ENCODE measurements around the gene CPVL.

Gene CPVL

DNA sequence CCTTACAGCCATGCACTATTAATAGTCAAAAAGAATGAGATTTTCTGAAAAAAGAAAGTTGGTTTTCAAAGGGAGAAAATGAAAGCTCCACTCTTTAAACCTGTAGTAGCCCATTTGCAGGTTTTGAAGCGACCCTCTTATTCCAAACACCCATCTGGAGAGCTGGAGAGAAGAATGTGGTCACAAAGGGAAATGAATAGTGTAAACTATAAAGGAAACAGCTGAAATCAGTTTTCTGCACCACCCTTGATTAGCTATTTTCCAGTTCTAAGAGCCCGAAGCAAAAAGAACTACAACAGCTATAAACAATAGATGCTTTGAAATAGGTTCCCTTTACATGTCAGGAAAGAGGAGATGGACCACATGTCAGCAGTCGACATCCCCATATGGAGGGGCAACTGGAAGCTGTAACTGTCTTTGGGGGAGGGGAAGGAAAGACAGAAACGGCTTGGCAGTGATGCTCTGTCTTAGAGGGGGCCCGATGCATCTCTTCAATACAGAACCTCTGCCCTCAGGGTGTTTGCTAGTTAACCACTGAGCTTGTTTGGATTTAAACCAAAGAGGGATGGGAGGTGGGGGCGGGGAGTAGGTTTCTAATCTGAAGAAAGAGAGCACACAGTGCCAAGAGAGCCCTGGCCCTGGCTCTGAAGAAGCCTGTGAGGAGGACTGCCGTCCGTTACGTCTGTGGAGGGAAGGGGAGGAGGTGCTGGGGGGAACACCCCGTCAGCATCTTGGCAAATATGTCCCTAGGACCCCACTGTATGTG lies 55.3 kb downstream of the CPVL start:
- no peak overlapping the region for H3K4me3 ChIP-seq (ENCODE audit: low read depth, low read length)
- no peak overlapping the region for H2BK120ac ChIP-seq (ENCODE audit: insufficient read depth, low read length, poor library complexity)
- no peak overlapping the region for H3K18ac ChIP-seq (ENCODE audit: low read length)
- no peak for DNase-seq
- peaks cover 2 to 7% of the 10 kb centered on the region in 2 experiments for H3K4me1 ChIP-seq (ENCODE audit: control insufficient read depth in 1 of 2, insufficient read depth in 2 of 2, low read length in 2 of 2)
- no peak overlapping the region for H3K23ac ChIP-seq (ENCODE audit: low read length)
- no peak overlapping the region for H4K91ac ChIP-seq (ENCODE audit: low read depth, low read length)
- no peak overlapping the region for H2AK5ac ChIP-seq (ENCODE audit: low read length)
- H3K14ac ChIP-seq (ENCODE audit: low read length), result no peak overlapping the region
- H2AFZ ChIP-seq (ENCODE audit: insufficient read depth, low read length, poor library complexity), result no peak overlapping the region
- no peaks in the 10 kb centered on the region for H3K9me3 ChIP-seq (ENCODE audit: insufficient read depth, low read depth, low read length)
- peaks cover 4% of the 10 kb centered on the region for H3K79me1 ChIP-seq (ENCODE audit: low read length)
- no CpG with 5 or more reads among the region's 10 CpGs for WGBS (ENCODE audit: extremely low coverage, insufficient coverage, insufficient read length)
- no peak overlapping the region for H3K27ac ChIP-seq (ENCODE audit: low read depth, low read length)
- no peak overlapping the region for H3K4ac ChIP-seq (ENCODE audit: low read depth, low read length)
- H3K36me3 ChIP-seq (ENCODE audit: control insufficient read depth in 1 of 2, insufficient read depth in 2 of 2, low read length in 2 of 2), result peaks cover 0 to 3% of the 10 kb centered on the region in 2 experiments
- no peaks in the 10 kb centered on the region for H3K79me2 ChIP-seq (ENCODE audit: control insufficient read depth, insufficient read depth, low read length, poor library complexity)
- H2BK12ac ChIP-seq (ENCODE audit: low read length), result no peak overlapping the region
- no peaks in the 10 kb centered on the region for H3K27me3 ChIP-seq (ENCODE audit: insufficient read depth, low read length)
- H2BK5ac ChIP-seq (ENCODE audit: low read depth, low read length, poor library complexity), result no peak overlapping the region
- no peak overlapping the region for H4K8ac ChIP-seq (ENCODE audit: low read depth, low read length)
- H3K9ac ChIP-seq (ENCODE audit: low read length), result no peak overlapping the region
- no peak overlapping the region for H3K4me2 ChIP-seq (ENCODE audit: low read length)
- no peak overlapping the region for H4K12ac ChIP-seq (ENCODE audit: low read depth, low read length)

- H3K27me3 ChIP-seq (ENCODE audit: insufficient read depth, low read length), result no peaks in the 10 kb centered on the region
- no peak for DNase-seq
- no CpG with 5 or more reads among the region's 3 CpGs for WGBS (ENCODE audit: extremely low coverage, insufficient coverage, insufficient read length)
- H2BK120ac ChIP-seq (ENCODE audit: insufficient read depth, low read length, poor library complexity), result no peak overlapping the region
- no peak overlapping the region for H3K4me2 ChIP-seq (ENCODE audit: low read length)
- H3K9me3 ChIP-seq (ENCODE audit: insufficient read depth, low read depth, low read length), result no peaks in the 10 kb centered on the region
- H2BK5ac ChIP-seq (ENCODE audit: low read depth, low read length, poor library complexity), result no peak overlapping the region
- H2AFZ ChIP-seq (ENCODE audit: insufficient read depth, low read length, poor library complexity), result no peak overlapping the region
- H3K23ac ChIP-seq (ENCODE audit: low read length), result no peak overlapping the region
- no peak overlapping the region for H3K14ac ChIP-seq (ENCODE audit: low read length)
- H3K4ac ChIP-seq (ENCODE audit: low read depth, low read length), result no peak overlapping the region
- H4K91ac ChIP-seq (ENCODE audit: low read depth, low read length), result no peak overlapping the region
- no peak overlapping the region for H4K8ac ChIP-seq (ENCODE audit: low read depth, low read length)
- H3K79me1 ChIP-seq (ENCODE audit: low read length), result peaks cover 4% of the 10 kb centered on the region
- H3K36me3 ChIP-seq (ENCODE audit: control insufficient read depth in 1 of 2, insufficient read depth in 2 of 2, low read length in 2 of 2), result peaks cover 0 to 4% of the 10 kb centered on the region in 2 experiments
- no peak overlapping the region for H3K18ac ChIP-seq (ENCODE audit: low read length)
- no peak overlapping the region for H2BK12ac ChIP-seq (ENCODE audit: low read length)
- H3K27ac ChIP-seq (ENCODE audit: low read depth, low read length), result no peak overlapping the region
- no peak overlapping the region for H2AK5ac ChIP-seq (ENCODE audit: low read length)
- H3K79me2 ChIP-seq (ENCODE audit: control insufficient read depth, insufficient read depth, low read length, poor library complexity), result no peaks in the 10 kb centered on the region
- no peak overlapping the region for H3K4me3 ChIP-seq (ENCODE audit: low read depth, low read length)
- H3K9ac ChIP-seq (ENCODE audit: low read length), result no peak overlapping the region
- H4K12ac ChIP-seq (ENCODE audit: low read depth, low read length), result no peak overlapping the region
- H3K4me1 ChIP-seq (ENCODE audit: control insufficient read depth in 1 of 2, insufficient read depth in 2 of 2, low read length in 2 of 2), result peaks cover 2 to 7% of the 10 kb centered on the region in 2 experiments
These were observed 56.1 kb downstream of the CPVL start for GRCh38 chr7:29090151-29090805.

DNA sequence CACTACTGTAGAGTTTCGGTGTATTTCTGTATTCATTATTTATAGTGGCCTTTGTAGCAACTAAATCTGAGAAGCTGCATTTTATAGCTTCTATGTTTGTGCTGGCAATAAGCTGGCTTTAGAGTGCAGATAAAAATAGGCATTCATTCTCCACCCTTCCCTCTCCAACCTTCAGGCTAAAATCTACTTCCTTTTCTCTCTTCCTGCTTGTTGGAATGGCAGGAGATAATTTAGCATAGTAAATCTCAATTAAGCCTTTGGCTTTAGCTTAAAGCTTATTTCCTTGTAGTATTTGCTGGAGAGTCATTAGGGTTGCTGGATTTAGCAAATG lies 58.5 kb downstream of the CPVL start:
- H3K9ac ChIP-seq (ENCODE audit: low read length), result no peak overlapping the region
- no CpG with 5 or more reads among the region's 1 CpG for WGBS (ENCODE audit: extremely low coverage, insufficient coverage, insufficient read length)
- H2AK5ac ChIP-seq (ENCODE audit: low read length), result no peak overlapping the region
- no peaks in the 10 kb centered on the region for H3K9me3 ChIP-seq (ENCODE audit: insufficient read depth, low read depth, low read length)
- H2AFZ ChIP-seq (ENCODE audit: insufficient read depth, low read length, poor library complexity), result no peak overlapping the region
- no peak overlapping the region for H2BK5ac ChIP-seq (ENCODE audit: low read depth, low read length, poor library complexity)
- H3K4ac ChIP-seq (ENCODE audit: low read depth, low read length), result no peak overlapping the region
- no peaks in the 10 kb centered on the region for H3K27me3 ChIP-seq (ENCODE audit: insufficient read depth, low read length)
- peaks cover 2% of the 10 kb centered on the region for H3K79me1 ChIP-seq (ENCODE audit: low read length)
- H3K4me3 ChIP-seq (ENCODE audit: low read depth, low read length), result no peak overlapping the region
- no peak for DNase-seq
- no peak overlapping the region for H4K8ac ChIP-seq (ENCODE audit: low read depth, low read length)
- peaks cover 2 to 6% of the 10 kb centered on the region in 2 experiments for H3K36me3 ChIP-seq (ENCODE audit: control insufficient read depth in 1 of 2, insufficient read depth in 2 of 2, low read length in 2 of 2)
- peaks cover 2 to 4% of the 10 kb centered on the region in 2 experiments for H3K4me1 ChIP-seq (ENCODE audit: control insufficient read depth in 1 of 2, insufficient read depth in 2 of 2, low read length in 2 of 2)
- H3K18ac ChIP-seq (ENCODE audit: low read length), result no peak overlapping the region
- H3K23ac ChIP-seq (ENCODE audit: low read length), result no peak overlapping the region
- no peak overlapping the region for H3K14ac ChIP-seq (ENCODE audit: low read length)
- H2BK12ac ChIP-seq (ENCODE audit: low read length), result no peak overlapping the region
- H3K79me2 ChIP-seq (ENCODE audit: control insufficient read depth, insufficient read depth, low read length, poor library complexity), result no peaks in the 10 kb centered on the region
- no peak overlapping the region for H4K91ac ChIP-seq (ENCODE audit: low read depth, low read length)
- H3K4me2 ChIP-seq (ENCODE audit: low read length), result no peak overlapping the region
- no peak overlapping the region for H2BK120ac ChIP-seq (ENCODE audit: insufficient read depth, low read length, poor library complexity)
- no peak overlapping the region for H4K12ac ChIP-seq (ENCODE audit: low read depth, low read length)
- H3K27ac ChIP-seq (ENCODE audit: low read depth, low read length), result no peak overlapping the region

DNA sequence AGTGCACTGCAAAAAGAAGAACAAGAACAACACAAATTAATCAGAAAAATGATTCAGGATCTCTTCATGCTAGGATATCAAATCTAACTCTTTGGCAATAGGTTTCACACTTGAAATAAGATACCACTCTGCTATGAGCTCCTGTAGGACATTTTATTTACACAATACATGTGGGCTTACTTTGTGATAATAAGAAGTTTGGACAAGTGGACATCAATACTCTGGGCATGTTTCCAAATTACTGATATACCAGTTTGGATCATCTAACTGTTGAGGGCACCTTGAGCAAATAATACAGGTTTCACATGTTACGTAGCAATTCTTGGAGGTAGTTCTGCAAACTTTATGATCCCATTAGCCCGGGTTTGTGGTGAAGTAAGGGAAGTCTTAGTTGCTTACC lies 59.8 kb downstream of the CPVL start:
- H4K91ac ChIP-seq (ENCODE audit: low read depth, low read length), result no peak overlapping the region
- H3K9ac ChIP-seq (ENCODE audit: low read length), result no peak overlapping the region

More for the DNA sequence above, 59.8 kb downstream of the CPVL start:
- H3K23ac ChIP-seq (ENCODE audit: low read length), result no peak overlapping the region
- H3K4me2 ChIP-seq (ENCODE audit: low read length), result no peak overlapping the region
- no CpG with 5 or more reads among the region's 2 CpGs for WGBS (ENCODE audit: extremely low coverage, insufficient coverage, insufficient read length)
- H2AFZ ChIP-seq (ENCODE audit: insufficient read depth, low read length, poor library complexity), result no peak overlapping the region
- peaks cover 1 to 2% of the 10 kb centered on the region in 2 experiments for H3K4me1 ChIP-seq (ENCODE audit: control insufficient read depth in 1 of 2, insufficient read depth in 2 of 2, low read length in 2 of 2)
- no peak overlapping the region for H3K4me3 ChIP-seq (ENCODE audit: low read depth, low read length)
- no peak overlapping the region for H4K8ac ChIP-seq (ENCODE audit: low read depth, low read length)
- H4K12ac ChIP-seq (ENCODE audit: low read depth, low read length), result no peak overlapping the region
- H2BK12ac ChIP-seq (ENCODE audit: low read length), result no peak overlapping the region
- no peak overlapping the region for H2BK120ac ChIP-seq (ENCODE audit: insufficient read depth, low read length, poor library complexity)
- DNase-seq, result no peak
- H3K79me1 ChIP-seq (ENCODE audit: low read length), result no peaks in the 10 kb centered on the region
- no peaks in the 10 kb centered on the region for H3K9me3 ChIP-seq (ENCODE audit: insufficient read depth, low read depth, low read length)
- H3K36me3 ChIP-seq (ENCODE audit: control insufficient read depth in 1 of 2, insufficient read depth in 2 of 2, low read length in 2 of 2), result peaks cover 2 to 6% of the 10 kb centered on the region in 2 experiments
- H3K14ac ChIP-seq (ENCODE audit: low read length), result no peak overlapping the region
- no peak overlapping the region for H2AK5ac ChIP-seq (ENCODE audit: low read length)
- H3K27me3 ChIP-seq (ENCODE audit: insufficient read depth, low read length), result no peaks in the 10 kb centered on the region
- H3K4ac ChIP-seq (ENCODE audit: low read depth, low read length), result no peak overlapping the region
- no peak overlapping the region for H3K18ac ChIP-seq (ENCODE audit: low read length)
- H3K27ac ChIP-seq (ENCODE audit: low read depth, low read length), result no peak overlapping the region
- no peaks in the 10 kb centered on the region for H3K79me2 ChIP-seq (ENCODE audit: control insufficient read depth, insufficient read depth, low read length, poor library complexity)
- H2BK5ac ChIP-seq (ENCODE audit: low read depth, low read length, poor library complexity), result no peak overlapping the region
